ENCODE results near the gene XPNPEP1. TPM values are rescaled to one million over a fixed set of nuclear protein-coding genes. Genes with fewer than 3 reads are reported as not detected.
A peak's percentile ranks its signal among the peaks of the same experiment; 100 is the strongest.

XPNPEP1 gene
- total and polyA plus RNA-seq, 2 donors from 2014 or later = 34.4 to 62.4 TPM

- peaks cover 0 to 6% (median 6%) of the 10 kb centered on the region in 3 donors for H3K4me1 ChIP-seq (ENCODE audit: control insufficient read depth in 2 of 3, insufficient read depth in 2 of 3, low read depth in 1 of 3, low read length in 3 of 3)
- H3K4me3 ChIP-seq (ENCODE audit: low read length in 3 of 3) = no peak overlapping the region
- no peak overlapping the region for H3K9ac ChIP-seq (ENCODE audit: low read length in 3 of 3)
- TF ChIP-seq CTCF (IDR thresholded peaks at IDR 0.05; ENCODE audit: borderline replicate concordance, extremely low read depth, insufficient read depth) = no peak
- no peak for FAIRE-seq
- intact Hi-C loops (cut with DNase I) = no loop called here
- no peak for DNase-seq
- H3K9me3 ChIP-seq (ENCODE audit: control insufficient read depth in 2 of 3, insufficient read depth in 1 of 3, low read length in 3 of 3) = no peaks in the 10 kb centered on the region
- H3K27me3 ChIP-seq (ENCODE audit: control insufficient read depth, insufficient read depth, low read length) = no peaks in the 10 kb centered on the region
- H3K36me3 ChIP-seq (ENCODE audit: control insufficient read depth in 2 of 3, insufficient read depth in 3 of 3, low read length in 3 of 3) = peaks cover 0 to 10% (median 8%) of the 10 kb centered on the region in 3 donors
- H3K27ac ChIP-seq (ENCODE audit: low read depth in 2 of 2, low read length in 2 of 2) = no peak overlapping the region
Observed at GRCh38 chr10:109904397-109904796, 18.9 kb downstream of the XPNPEP1 start.

- Histone ChIP-seq H3K27me3 (ENCODE audit: control insufficient read depth, insufficient read depth, low read length) (no peaks in the 10 kb centered on the region), H3K4me1 (ENCODE audit: control insufficient read depth in 2 of 3, insufficient read depth in 2 of 3, low read depth in 1 of 3, low read length in 3 of 3) (peaks cover 0 to 13% (median 10%) of the 10 kb centered on the region in 3 donors), H3K9ac (ENCODE audit: low read length in 3 of 3) (no peak overlapping the region), H3K4me3 (ENCODE audit: low read length in 3 of 3) (no peak overlapping the region), H3K27ac (ENCODE audit: low read depth in 2 of 2, low read length in 2 of 2) (peak overlapping the region in 1 of 2 donors; percentile 20), H3K36me3 (ENCODE audit: control insufficient read depth in 2 of 3, insufficient read depth in 3 of 3, low read length in 3 of 3) (peaks cover 0 to 10% (median 8%) of the 10 kb centered on the region in 3 donors), H3K9me3 (ENCODE audit: control insufficient read depth in 2 of 3, insufficient read depth in 1 of 3, low read length in 3 of 3) (no peaks in the 10 kb centered on the region)
- intact Hi-C loops (cut with DNase I) = no loop called here
- FAIRE-seq (no peak), DNase-seq (no peak)
- TF ChIP-seq CTCF (IDR thresholded peaks at IDR 0.05; ENCODE audit: borderline replicate concordance, extremely low read depth, insufficient read depth) = no peak
Observed at GRCh38 chr10:109902992-109903947, 20.0 kb downstream of the XPNPEP1 start.

GRCh38 chr10:109899356-109900331 is 23.7 kb downstream of the XPNPEP1 start:
- Histone ChIP-seq H3K27me3 (ENCODE audit: control insufficient read depth, insufficient read depth, low read length) (no peaks in the 10 kb centered on the region), H3K9ac (ENCODE audit: low read length in 3 of 3) (peak overlapping the region in 1 of 3 donors; percentile 9), H3K36me3 (ENCODE audit: control insufficient read depth in 2 of 3, insufficient read depth in 3 of 3, low read length in 3 of 3) (no peaks in the 10 kb centered on the region), H3K4me3 (ENCODE audit: low read length in 3 of 3) (no peak overlapping the region), H3K4me1 (ENCODE audit: control insufficient read depth in 2 of 3, insufficient read depth in 2 of 3, low read depth in 1 of 3, low read length in 3 of 3) (peaks cover 3 to 23% (median 13%) of the 10 kb centered on the region in 3 donors), H3K9me3 (ENCODE audit: control insufficient read depth in 2 of 3, insufficient read depth in 1 of 3, low read length in 3 of 3) (no peaks in the 10 kb centered on the region), H3K27ac (ENCODE audit: low read depth in 2 of 2, low read length in 2 of 2) (peak overlapping the region in 1 of 2 donors; percentile 1)
- FAIRE-seq (no peak), DNase-seq (no peak)
- no peak for TF ChIP-seq CTCF (IDR thresholded peaks at IDR 0.05; ENCODE audit: borderline replicate concordance, extremely low read depth, insufficient read depth)
- intact Hi-C loops (cut with DNase I) = no loop called here

All from kidney (tissue), 14 donors.